Measurements from ENCODE around the gene RGL1. TPM values are rescaled to one million over a fixed set of nuclear protein-coding genes. Genes with fewer than 3 reads are reported as not detected.

The RGL1 gene
- total RNA-seq, 1 experiment from 2014 or later = 2.1 TPM

- H3K27ac Mint-ChIP-seq (ENCODE audit: low read depth, unreplicated experiment) = no peak overlapping the region
These were observed 17.2 kb upstream of the RGL1 start for GRCh38 chr1:183787704-183788103.

GRCh38 chr1:183791319-183791718 lies 13.6 kb upstream of the RGL1 start:
- TF ChIP-seq, protein P1, sequence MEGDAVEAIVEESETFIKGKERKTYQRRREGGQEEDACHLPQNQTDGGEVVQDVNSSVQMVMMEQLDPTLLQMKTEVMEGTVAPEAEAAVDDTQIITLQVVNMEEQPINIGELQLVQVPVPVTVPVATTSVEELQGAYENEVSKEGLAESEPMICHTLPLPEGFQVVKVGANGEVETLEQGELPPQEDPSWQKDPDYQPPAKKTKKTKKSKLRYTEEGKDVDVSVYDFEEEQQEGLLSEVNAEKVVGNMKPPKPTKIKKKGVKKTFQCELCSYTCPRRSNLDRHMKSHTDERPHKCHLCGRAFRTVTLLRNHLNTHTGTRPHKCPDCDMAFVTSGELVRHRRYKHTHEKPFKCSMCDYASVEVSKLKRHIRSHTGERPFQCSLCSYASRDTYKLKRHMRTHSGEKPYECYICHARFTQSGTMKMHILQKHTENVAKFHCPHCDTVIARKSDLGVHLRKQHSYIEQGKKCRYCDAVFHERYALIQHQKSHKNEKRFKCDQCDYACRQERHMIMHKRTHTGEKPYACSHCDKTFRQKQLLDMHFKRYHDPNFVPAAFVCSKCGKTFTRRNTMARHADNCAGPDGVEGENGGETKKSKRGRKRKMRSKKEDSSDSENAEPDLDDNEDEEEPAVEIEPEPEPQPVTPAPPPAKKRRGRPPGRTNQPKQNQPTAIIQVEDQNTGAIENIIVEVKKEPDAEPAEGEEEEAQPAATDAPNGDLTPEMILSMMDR (IDR thresholded peaks at IDR 0.05; ENCODE audit: unreplicated experiment) = no peak
- Mint-ChIP-seq H3K9me3 (ENCODE audit: unreplicated experiment) (no peaks in the 10 kb centered on the region), H3K4me3 (ENCODE audit: unreplicated experiment) (no peak overlapping the region), H3K4me1 (ENCODE audit: insufficient read depth, unreplicated experiment) (no peaks in the 10 kb centered on the region), H3K36me3 (ENCODE audit: insufficient read depth, unreplicated experiment) (no peaks in the 10 kb centered on the region), H3K27ac (ENCODE audit: low read depth, unreplicated experiment) (no peak overlapping the region), H3K27me3 (ENCODE audit: insufficient read depth, unreplicated experiment) (no peaks in the 10 kb centered on the region)
- no peak for DNase-seq (ENCODE audit: unreplicated experiment)
- intact Hi-C loops (cut with micrococcal nuclease) = no loop called here
- BruUV-seq (replicated peaks) = no TSS peak
- ChIA-PET CTCF (interaction anchor here (0.5 to 2.2 kb wide), 3 partner anchors 12 to 136 kb away, joined by 3 to 4 read pairs (median 4); no protein-coding TSS in a partner anchor), POLR2A (interaction anchor here (0.6 to 1.9 kb wide), 2 partner anchors 107 to 1222 kb away, joined by 3 to 4 read pairs; no protein-coding TSS in a partner anchor)

More at GRCh38 chr1:183787704-183788103, 17.2 kb upstream of the RGL1 start:
- no TSS peak for BruUV-seq (replicated peaks)
- no peaks in the 10 kb centered on the region for H3K27me3 Mint-ChIP-seq (ENCODE audit: insufficient read depth, unreplicated experiment)
- H3K9me3 Mint-ChIP-seq (ENCODE audit: unreplicated experiment) = no peaks in the 10 kb centered on the region
- intact Hi-C loops (cut with micrococcal nuclease) = no loop called here
- TF ChIP-seq, protein P1 (IDR thresholded peaks at IDR 0.05; ENCODE audit: unreplicated experiment) = no peak
- no peak for DNase-seq (ENCODE audit: unreplicated experiment)
- no peak overlapping the region for H3K4me3 Mint-ChIP-seq (ENCODE audit: unreplicated experiment)
- POLR2A ChIA-PET = no interaction called here
- CTCF ChIA-PET = interaction anchor here (0.6 kb wide), 1 partner anchor 44 kb away, joined by 3 read pairs; no protein-coding TSS in a partner anchor
- no peaks in the 10 kb centered on the region for H3K36me3 Mint-ChIP-seq (ENCODE audit: insufficient read depth, unreplicated experiment)
- H3K4me1 Mint-ChIP-seq (ENCODE audit: insufficient read depth, unreplicated experiment) = peaks cover 19% of the 10 kb centered on the region

DNA sequence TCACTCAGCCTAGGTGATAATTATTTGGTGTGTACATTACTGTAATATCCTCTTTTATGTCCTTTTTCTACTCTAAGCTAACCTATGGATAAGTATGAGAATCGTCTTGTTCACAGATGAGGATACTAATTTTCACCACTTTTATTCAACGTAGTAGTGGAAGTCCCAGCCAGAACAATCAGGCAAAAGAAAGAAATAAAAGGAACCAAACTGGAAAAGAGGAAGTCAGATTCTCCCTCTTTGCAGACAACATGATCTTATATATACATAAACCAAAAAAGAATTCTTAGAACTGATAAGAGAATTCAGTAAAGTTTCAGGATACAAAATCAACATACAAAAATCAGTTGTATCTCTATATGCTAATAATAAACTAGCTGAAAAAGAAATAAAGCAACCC lies 12.6 kb upstream of the RGL1 start:
- no peak overlapping the region for H3K27ac Mint-ChIP-seq (ENCODE audit: low read depth, unreplicated experiment)
- TF ChIP-seq, protein P1 (IDR thresholded peaks at IDR 0.05; ENCODE audit: unreplicated experiment) = no peak
- H3K27me3 Mint-ChIP-seq (ENCODE audit: insufficient read depth, unreplicated experiment) = no peaks in the 10 kb centered on the region
- H3K4me1 Mint-ChIP-seq (ENCODE audit: insufficient read depth, unreplicated experiment) = no peaks in the 10 kb centered on the region
- H3K36me3 Mint-ChIP-seq (ENCODE audit: insufficient read depth, unreplicated experiment) = no peaks in the 10 kb centered on the region
- intact Hi-C loops (cut with micrococcal nuclease) = no loop called here
- no TSS peak for BruUV-seq (replicated peaks)
- H3K9me3 Mint-ChIP-seq (ENCODE audit: unreplicated experiment) = no peaks in the 10 kb centered on the region
- POLR2A ChIA-PET = interaction anchor here (0.9 kb wide), 1 partner anchor 10 kb away, joined by 3 read pairs; no protein-coding TSS in a partner anchor
- no peak for DNase-seq (ENCODE audit: unreplicated experiment)
- CTCF ChIA-PET = interaction anchor here (0.6 kb wide), 1 partner anchor 1051 kb away, joined by 3 read pairs; no protein-coding TSS in a partner anchor
- H3K4me3 Mint-ChIP-seq (ENCODE audit: unreplicated experiment) = no peak overlapping the region

GRCh38 chr1:183794088-183794487 lies 10.8 kb upstream of the RGL1 start:
- Mint-ChIP-seq H3K9me3 (ENCODE audit: unreplicated experiment) (no peaks in the 10 kb centered on the region), H3K4me1 (ENCODE audit: insufficient read depth, unreplicated experiment) (no peaks in the 10 kb centered on the region), H3K27ac (ENCODE audit: low read depth, unreplicated experiment) (no peak overlapping the region), H3K36me3 (ENCODE audit: insufficient read depth, unreplicated experiment) (no peaks in the 10 kb centered on the region), H3K27me3 (ENCODE audit: insufficient read depth, unreplicated experiment) (no peaks in the 10 kb centered on the region), H3K4me3 (ENCODE audit: unreplicated experiment) (no peak overlapping the region)
- CTCF ChIA-PET = interaction anchor here (0.6 kb wide), 2 partner anchors 95 to 139 kb away, joined by 4 to 5 read pairs; no protein-coding TSS in a partner anchor
- intact Hi-C loops (cut with micrococcal nuclease) = no loop called here
- POLR2A ChIA-PET = no interaction called here
- TF ChIP-seq, protein P1 (IDR thresholded peaks at IDR 0.05; ENCODE audit: unreplicated experiment) = no peak
- no TSS peak for BruUV-seq (replicated peaks)
- DNase-seq (ENCODE audit: unreplicated experiment) = no peak

Measured in MCF 10A (cell line).